ENCODE data around the gene HOXC4.
"Not testable (repeated sequence)": the region's sequence is repeated elsewhere in the genome, so short reads cannot be mapped to it uniquely, and the experiment has no call there.

Gene HOXC4

DNA sequence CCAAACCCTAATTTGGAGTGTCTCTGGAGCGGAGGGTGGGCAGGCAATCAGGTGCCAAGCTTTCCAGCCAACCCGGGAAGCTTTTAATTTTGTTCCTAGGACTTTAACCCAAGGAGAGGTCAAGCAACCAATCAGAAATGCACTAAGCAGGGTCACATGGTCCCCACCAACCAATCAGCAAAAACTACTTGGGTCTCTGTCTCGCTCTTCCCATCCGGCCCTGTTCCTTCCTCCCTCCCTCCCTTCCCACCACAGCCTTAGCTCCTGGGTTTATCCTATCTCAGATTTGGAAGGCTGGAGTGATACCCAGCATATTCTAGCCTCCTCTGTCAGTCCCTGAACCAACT is 13.5 kb upstream of the HOXC4 start:
- DNase-seq (ENCODE audit: low read depth, low spot score), result no peak

- DNase-seq (ENCODE audit: low read depth, low spot score), result no peak
These were observed 13.0 kb upstream of the HOXC4 start for GRCh38 chr12:54040648-54041047.

DNA sequence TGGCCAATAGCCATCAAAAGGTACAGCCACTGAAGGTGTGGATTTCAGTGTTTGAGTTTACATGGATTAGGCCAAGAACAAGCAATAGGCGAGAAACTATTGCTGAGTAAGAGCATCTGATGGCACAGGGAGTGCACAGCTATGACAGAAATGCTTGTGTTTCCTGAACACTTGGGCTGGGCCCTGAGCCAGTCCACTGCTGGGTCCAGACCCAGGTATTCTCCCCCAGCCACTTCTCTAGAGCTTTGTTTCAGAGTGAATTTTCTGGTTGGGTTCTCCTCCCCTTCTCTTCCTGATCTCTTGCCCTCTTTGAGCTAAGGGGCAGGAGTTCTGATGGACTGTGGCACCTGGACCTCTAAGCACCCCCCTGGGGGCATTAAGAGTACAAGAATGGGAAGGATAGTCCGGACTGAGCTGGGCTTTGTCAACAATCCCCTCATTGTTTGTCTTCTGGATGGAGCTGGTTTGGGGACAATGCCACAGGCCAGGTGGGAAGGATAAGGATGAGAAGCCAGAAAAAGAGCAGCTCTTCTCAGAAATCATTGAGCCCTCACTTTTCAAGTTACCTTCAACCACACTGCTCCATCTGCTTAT is 12.4 kb upstream of the HOXC4 start:
- DNase-seq (ENCODE audit: low read depth, low spot score), result no peak

GRCh38 chr12:54042033-54042432 is 11.6 kb upstream of the HOXC4 start:
- DNase-seq (ENCODE audit: low read depth, low spot score), result not testable (repeated sequence)

DNA sequence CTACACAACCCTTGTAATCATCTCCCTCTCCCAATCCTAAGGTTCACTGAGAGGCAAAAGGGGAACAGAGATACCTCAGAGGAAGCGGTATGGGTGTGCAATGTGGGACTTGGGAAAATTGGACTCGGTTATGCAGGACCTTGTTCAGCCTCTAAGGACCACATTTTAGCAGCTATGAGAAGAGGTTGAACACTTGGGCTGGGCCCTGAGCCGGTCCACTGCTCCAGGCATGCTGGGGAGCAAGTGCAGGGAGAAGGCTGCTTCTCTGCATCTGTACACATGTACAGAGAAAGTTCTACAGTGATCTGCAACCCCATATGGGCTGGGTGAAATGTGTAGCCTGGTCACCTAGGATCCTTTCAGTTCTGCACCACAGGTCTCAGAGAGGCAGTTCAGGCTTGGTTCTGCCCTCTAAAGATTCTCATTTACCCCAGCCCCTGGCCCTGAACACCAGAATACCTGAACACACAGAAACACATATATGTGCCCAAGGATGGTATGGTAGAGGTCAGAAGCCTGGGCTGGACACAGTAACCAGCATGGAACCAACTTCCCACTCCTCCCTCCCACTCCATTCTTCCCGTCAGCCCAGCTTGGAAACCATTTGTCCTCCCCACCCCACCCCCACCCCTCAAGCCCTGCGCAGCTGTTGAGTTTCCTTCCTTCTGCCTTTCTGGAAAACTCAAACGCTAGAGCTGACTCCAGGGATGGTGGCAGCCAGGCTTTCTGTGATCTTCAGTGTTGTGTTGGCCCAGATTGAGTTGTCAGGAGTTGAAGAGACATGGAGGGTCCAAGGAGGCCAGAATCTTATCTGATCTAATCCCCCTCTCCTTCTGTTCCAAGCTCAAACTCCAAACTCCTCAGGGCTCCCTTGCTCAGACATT is 10.4 kb upstream of the HOXC4 start:
- no peak for DNase-seq (ENCODE audit: low read depth, low spot score)

- no peak for DNase-seq (ENCODE audit: low read depth, low spot score)
These were observed 9.1 kb upstream of the HOXC4 start for GRCh38 chr12:54044425-54045103.

GRCh38 chr12:54045401-54045800 is 8.2 kb upstream of the HOXC4 start:
- no peak for DNase-seq (ENCODE audit: low read depth, low spot score)

DNA sequence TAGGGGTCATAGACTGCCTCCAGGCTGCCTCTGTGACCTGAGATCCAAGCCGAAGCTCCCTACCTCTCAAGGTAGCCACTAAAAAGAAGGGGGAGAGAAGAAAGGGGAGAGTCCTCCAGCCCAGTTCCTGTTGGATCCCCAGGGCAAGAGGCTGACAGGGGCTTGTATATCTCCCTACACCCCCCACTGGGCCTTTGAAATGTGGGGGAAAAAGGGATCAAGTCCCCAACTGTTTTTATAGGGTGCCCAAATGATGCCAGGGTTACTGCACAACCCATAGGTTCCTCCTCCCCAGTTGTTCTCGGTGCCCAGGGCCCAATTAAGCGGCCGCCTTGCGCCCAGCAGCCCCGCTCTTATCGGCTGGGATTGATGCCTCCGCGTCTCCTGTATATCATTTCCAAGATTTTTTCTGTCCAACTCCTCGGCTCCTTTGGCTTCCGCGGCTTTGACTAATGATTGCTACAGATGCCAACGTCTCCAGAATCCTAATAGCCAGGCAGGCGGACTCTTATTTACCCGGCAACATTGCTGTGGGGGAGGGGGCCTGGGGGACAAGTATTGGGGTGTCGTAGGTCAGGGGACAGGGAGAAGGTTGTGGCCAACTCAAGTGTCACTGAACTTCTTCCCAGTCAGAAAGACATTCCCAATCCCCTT is 7.6 kb upstream of the HOXC4 start:
- DNase-seq (ENCODE audit: low read depth, low spot score), result no peak

- no peak for DNase-seq (ENCODE audit: low read depth, low spot score)
These were observed 6.9 kb upstream of the HOXC4 start for GRCh38 chr12:54046809-54047159.

- no peak for DNase-seq (ENCODE audit: low read depth, low spot score)
These were observed 6.3 kb upstream of the HOXC4 start for GRCh38 chr12:54047160-54047963.

GRCh38 chr12:54047964-54048303 is 5.7 kb upstream of the HOXC4 start:
- no peak for DNase-seq (ENCODE audit: low read depth, low spot score)

- DNase-seq (ENCODE audit: low read depth, low spot score), result no peak
These were observed 5.1 kb upstream of the HOXC4 start for GRCh38 chr12:54048406-54049093.

DNA sequence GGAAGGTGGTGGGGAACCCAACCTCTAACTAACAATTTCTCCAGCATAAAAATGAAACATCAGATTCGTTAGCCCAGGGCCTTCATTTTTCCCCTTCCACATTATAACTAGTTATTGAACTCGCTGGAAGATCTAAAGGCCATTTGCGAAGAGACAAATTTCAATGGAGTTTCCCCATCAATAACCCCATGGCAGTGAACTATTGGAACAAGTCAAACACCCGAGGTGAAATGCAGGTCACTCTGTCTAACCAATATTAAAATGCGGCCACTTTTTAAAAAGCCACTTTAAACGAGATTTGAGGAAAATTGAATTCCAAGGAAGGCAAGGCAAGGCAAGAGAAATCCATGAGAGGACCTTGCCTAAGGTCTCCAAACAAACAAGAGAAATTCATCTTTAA is 4.5 kb upstream of the HOXC4 start:
- DNase-seq (ENCODE audit: low read depth, low spot score), result no peak

GRCh38 chr12:54050482-54050810 is 3.2 kb upstream of the HOXC4 start:
- DNase-seq (ENCODE audit: low read depth, low spot score), result no peak

GRCh38 chr12:54051026-54051842 is 2.4 kb upstream of the HOXC4 start:
- no peak for DNase-seq (ENCODE audit: low read depth, low spot score)

GRCh38 chr12:54051874-54052437 is 1.7 kb upstream of the HOXC4 start:
- no peak for DNase-seq (ENCODE audit: low read depth, low spot score)

DNA sequence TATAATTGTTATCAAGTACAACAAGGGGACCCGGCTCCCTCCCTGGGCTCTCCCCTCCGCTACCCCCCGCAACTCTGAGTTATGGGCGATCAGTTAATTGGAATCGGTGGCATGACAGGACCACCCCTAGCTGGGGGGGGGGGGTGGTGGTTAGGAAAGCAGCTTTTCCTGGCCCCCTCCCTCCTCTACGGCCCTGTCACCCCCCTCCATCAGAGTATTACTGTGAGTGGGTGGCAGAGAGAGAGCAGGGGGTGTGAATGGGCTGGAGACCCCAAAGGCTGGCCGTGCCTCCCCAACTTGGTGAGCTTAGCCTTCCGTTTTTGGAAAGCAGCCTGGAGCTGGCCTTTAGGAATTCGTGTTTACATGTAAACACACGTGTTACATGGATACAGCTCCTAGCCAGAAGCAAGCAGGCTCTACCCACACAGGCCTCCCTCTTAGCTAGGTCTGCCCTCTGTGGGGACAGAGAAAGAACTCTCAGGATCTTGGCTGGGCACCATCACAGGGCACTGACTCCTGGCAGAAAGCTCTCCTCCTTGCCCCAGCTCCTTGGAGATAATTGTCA is 1.1 kb upstream of the HOXC4 start:
- no peak for DNase-seq (ENCODE audit: low read depth, low spot score)

- no peak for DNase-seq (ENCODE audit: low read depth, low spot score)
These were observed 458 bp upstream of the HOXC4 start for GRCh38 chr12:54053003-54053750.

- no peak for DNase-seq (ENCODE audit: low read depth, low spot score)
These were observed 1.1 kb downstream of the HOXC4 start for GRCh38 chr12:54054742-54055194.

All from iPS DF 19.7 (cell line).